K562 (cell line): Measurements from ENCODE around the gene TCFL5. TPM values are rescaled to one million over a fixed set of nuclear protein-coding genes. Genes with fewer than 3 reads are reported as not detected.

Experiments used
- EGR1 ChIP-seq: fragments of 450-650 bp; conservative IDR thresholded peaks from 2 replicates; pipeline ENCODE4 v1.6.1; 2017; ENCODE audit warnings: mild to moderate bottlenecking
- EHMT2 ChIP-seq: fragments of 450-650 bp; IDR thresholded peaks from 2 replicates; pipeline ENCODE4 v1.6.1; 2018; ENCODE audit warnings: antibody characterized with exemption
- EP400 ChIP-seq: fragments of 450-650 bp; IDR thresholded peaks from 2 replicates; pipeline ENCODE4 v1.6.1; 2017; ENCODE audit warnings: antibody characterized with exemption, mild to moderate bottlenecking, moderate library complexity
- ETS1 ChIP-seq: conservative IDR thresholded peaks from 2 replicates; pipeline ENCODE4 v1.6.1; 2011; ENCODE audit warnings: low read depth, mild to moderate bottlenecking, low read length; ENCODE audit not compliant: control insufficient read depth
- EWSR1 ChIP-seq: fragments of 450-650 bp; IDR thresholded peaks from 2 replicates; pipeline ENCODE4 v1.6.1; 2018; ENCODE audit warnings: borderline replicate concordance, mild to moderate bottlenecking, low read depth, moderate library complexity; ENCODE audit not compliant: partially characterized antibody
- FOXP1 ChIP-seq: sonication (generic); formaldehyde crosslinking; IDR thresholded peaks from 2 replicates; pipeline ENCODE4 v1.8.0; 2022; ENCODE audit warnings: mild to moderate bottlenecking, missing genetic modification reagents
- IRF2 ChIP-seq: sonication (generic); formaldehyde crosslinking; IDR thresholded peaks from 2 replicates; pipeline ENCODE4 v1.8.1; 2022; ENCODE audit warnings: mild to moderate bottlenecking, missing genetic modification reagents
- NEUROD1 ChIP-seq: fragments of 150-350 bp; IDR thresholded peaks from 2 replicates; pipeline ENCODE4 v1.6.1; 2014; ENCODE audit warnings: borderline replicate concordance, low read length, low read depth; ENCODE audit not compliant: partially characterized antibody
- NRF1 ChIP-seq, 2 experiments: fragments of 450-650 bp; IDR thresholded peaks in 1 of 2; conservative IDR thresholded peaks in 1 of 2; 2 replicates each; pipeline ENCODE4 v1.6.1; 2014; ENCODE audit warnings: mild to moderate bottlenecking in 2 of 2
- PCBP1 ChIP-seq: fragments of 200-400 bp; formaldehyde crosslinking; IDR thresholded peaks from 2 replicates; pipeline ENCODE4 v1.6.1; 2018; ENCODE audit warnings: mild to moderate bottlenecking, low read depth, low read length; ENCODE audit not compliant: poor library complexity, severe bottlenecking
- PCBP2 ChIP-seq: fragments of 200-400 bp; formaldehyde crosslinking; IDR thresholded peaks from 2 replicates; pipeline ENCODE4 v1.6.1; 2018; ENCODE audit warnings: low read length, low read depth, mild to moderate bottlenecking, moderate library complexity; ENCODE audit not compliant: poor library complexity, severe bottlenecking
- RBFOX2 ChIP-seq: fragments of 200-400 bp; formaldehyde crosslinking; IDR thresholded peaks from 2 replicates; pipeline ENCODE4 v1.6.1; 2017; ENCODE audit warnings: low read depth, mild to moderate bottlenecking, low read length, moderate library complexity
- SRSF9 ChIP-seq: fragments of 200-400 bp; formaldehyde crosslinking; IDR thresholded peaks from 2 replicates; pipeline ENCODE4 v1.6.1; 2017; ENCODE audit warnings: low read depth, low read length, borderline replicate concordance
- ZBTB17 ChIP-seq: fragments of 450-650 bp; formaldehyde crosslinking; IDR thresholded peaks from 2 replicates; pipeline ENCODE4 v1.4.0; 2020; ENCODE audit warnings: mild to moderate bottlenecking
- ZNF174 ChIP-seq: fragments of 250-450 bp; sonication (Bioruptor Pico); IDR thresholded peaks from 2 replicates; pipeline ENCODE4 v1.4.0; 2020; ENCODE audit warnings: mild to moderate bottlenecking
- polyA plus RNA-seq, 8 experiments: library from polyadenylated mRNA; depleted of rRNA in 4 of 8; stranded (reverse) in 5 of 8; unstranded in 3 of 8; fragments of >200 nt; fragmentation: Nextera tagmentation in 2 of 8; fragmentation: Illumina TruSeq in 1 of 8; extraction: Ambion mirVana in 2 of 8; extraction: Trizol in 1 of 8; gene quantifications; 2 replicates each; pipeline versions ENCODE4 v1.2.1 to v1.2.3, GENCODE V29; 2011 to 2014; ENCODE audit warnings: inconsistent platforms in 1 of 8, missing spikeins in 1 of 8
- total RNA-seq, 7 experiments: library from RNA; depleted of rRNA in 6 of 7; stranded (reverse); fragments of >200 nt in 6 of 7; fragmentation: Illumina TruSeq in 2 of 7; extraction: Trizol in 2 of 7; gene quantifications; 2 replicates each; pipeline versions ENCODE4 v1.2.1 to v1.2.3, GENCODE V29; 2011 to 2021; ENCODE audit warnings: low replicate concordance in 1 of 7
- TF ChIP-seq, protein P1 (sequence below): fragments of 250-450 bp; sonication (Bioruptor Pico); IDR thresholded peaks from 2 replicates; pipeline ENCODE4 v1.5.0; 2022; ENCODE audit warnings: mild to moderate bottlenecking
- TF ChIP-seq, protein P2 (sequence below): fragments of 250-450 bp; sonication (Bioruptor Pico); IDR thresholded peaks from 2 replicates; pipeline ENCODE4 v1.4.0; 2020; ENCODE audit warnings: mild to moderate bottlenecking, moderate library complexity

Gene TCFL5
- total and polyA plus RNA-seq, 9 of the 15 experiments (the other 6 are each of a cell fraction or from before 2014, with no cell fraction given) = 1.00 to 12.6 (median 9.1) TPM

DNA sequence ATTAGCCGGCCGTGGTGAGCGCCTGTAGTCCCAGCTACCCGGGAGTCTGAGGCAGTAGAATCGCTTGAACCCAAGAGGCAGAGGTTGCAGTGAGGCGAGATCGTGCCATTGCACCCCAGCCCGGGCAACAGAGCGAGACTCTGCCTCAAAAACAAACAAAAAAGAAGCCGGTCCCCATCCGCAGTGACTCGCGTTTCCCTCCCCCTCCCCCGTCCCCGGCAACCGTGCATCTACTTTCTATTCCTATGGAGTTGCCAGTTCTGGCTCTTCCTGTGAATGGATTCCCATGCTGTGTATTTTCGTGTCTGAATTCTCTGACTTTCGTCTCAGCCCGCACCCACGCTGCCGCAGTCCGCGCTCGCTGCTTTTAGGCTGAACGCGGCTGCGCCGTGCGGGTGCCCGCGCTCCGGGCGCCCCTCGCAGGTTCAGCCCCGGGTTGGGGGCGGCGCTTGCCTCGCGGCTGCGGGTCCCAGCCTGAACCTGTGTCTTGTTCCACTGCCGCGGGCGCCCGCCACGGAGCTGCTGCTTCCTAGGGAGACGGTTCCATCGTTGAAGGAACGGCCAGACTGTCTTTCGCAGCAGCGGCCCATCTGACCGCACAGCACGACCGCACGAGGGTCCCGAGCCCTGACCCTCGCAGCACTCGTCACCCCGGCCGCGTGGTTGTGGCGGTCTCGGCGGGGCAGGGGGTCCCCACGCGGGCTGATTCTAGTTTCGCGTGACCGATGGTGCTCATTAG, 66.4 kb downstream of the TCFL5 start (continued):
- TF ChIP-seq, protein P1, sequence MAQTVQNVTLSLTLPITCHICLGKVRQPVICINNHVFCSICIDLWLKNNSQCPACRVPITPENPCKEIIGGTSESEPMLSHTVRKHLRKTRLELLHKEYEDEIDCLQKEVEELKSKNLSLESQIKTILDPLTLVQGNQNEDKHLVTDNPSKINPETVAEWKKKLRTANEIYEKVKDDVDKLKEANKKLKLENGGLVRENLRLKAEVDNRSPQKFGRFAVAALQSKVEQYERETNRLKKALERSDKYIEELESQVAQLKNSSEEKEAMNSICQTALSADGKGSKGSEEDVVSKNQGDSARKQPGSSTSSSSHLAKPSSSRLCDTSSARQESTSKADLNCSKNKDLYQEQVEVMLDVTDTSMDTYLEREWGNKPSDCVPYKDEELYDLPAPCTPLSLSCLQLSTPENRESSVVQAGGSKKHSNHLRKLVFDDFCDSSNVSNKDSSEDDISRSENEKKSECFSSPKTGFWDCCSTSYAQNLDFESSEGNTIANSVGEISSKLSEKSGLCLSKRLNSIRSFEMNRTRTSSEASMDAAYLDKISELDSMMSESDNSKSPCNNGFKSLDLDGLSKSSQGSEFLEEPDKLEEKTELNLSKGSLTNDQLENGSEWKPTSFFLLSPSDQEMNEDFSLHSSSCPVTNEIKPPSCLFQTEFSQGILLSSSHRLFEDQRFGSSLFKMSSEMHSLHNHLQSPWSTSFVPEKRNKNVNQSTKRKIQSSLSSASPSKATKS (CRISPR knock-in tag) = no peak
- TF ChIP-seq PCBP1 (peak; percentile 57), EWSR1 (no peak), NRF1 (conservative IDR thresholded peaks at IDR 0.05 in 1 of 2, IDR thresholded peaks at IDR 0.05 in 1 of 2) (peak; percentile 80 to 83), SRSF9 (no peak), ZBTB17 (CRISPR knock-in tag) (no peak), ZNF174 (CRISPR knock-in tag) (no peak), EGR1 (peak; percentile 39), RBFOX2 (peak; percentile 83), FOXP1 (CRISPR knock-in tag) (no peak), PCBP2 (no peak), NEUROD1 (no peak), EHMT2 (no peak), ETS1 (0 out of 2 replicates have a peak, but pooled peaks have one; percentile 29), IRF2 (CRISPR knock-in tag) (no peak), EP400 (peak; percentile 68)
- TF ChIP-seq, protein P2, sequence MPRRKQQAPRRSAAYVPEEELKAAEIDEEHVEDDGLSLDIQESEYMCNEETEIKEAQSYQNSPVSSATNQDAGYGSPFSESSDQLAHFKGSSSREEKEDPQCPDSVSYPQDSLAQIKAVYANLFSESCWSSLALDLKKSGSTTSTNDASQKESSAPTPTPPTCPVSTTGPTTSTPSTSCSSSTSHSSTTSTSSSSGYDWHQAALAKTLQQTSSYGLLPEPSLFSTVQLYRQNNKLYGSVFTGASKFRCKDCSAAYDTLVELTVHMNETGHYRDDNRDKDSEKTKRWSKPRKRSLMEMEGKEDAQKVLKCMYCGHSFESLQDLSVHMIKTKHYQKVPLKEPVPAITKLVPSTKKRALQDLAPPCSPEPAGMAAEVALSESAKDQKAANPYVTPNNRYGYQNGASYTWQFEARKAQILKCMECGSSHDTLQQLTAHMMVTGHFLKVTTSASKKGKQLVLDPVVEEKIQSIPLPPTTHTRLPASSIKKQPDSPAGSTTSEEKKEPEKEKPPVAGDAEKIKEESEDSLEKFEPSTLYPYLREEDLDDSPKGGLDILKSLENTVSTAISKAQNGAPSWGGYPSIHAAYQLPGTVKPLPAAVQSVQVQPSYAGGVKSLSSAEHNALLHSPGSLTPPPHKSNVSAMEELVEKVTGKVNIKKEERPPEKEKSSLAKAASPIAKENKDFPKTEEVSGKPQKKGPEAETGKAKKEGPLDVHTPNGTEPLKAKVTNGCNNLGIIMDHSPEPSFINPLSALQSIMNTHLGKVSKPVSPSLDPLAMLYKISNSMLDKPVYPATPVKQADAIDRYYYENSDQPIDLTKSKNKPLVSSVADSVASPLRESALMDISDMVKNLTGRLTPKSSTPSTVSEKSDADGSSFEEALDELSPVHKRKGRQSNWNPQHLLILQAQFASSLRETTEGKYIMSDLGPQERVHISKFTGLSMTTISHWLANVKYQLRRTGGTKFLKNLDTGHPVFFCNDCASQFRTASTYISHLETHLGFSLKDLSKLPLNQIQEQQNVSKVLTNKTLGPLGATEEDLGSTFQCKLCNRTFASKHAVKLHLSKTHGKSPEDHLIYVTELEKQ = no peak
